Epithelial cell of esophagus (primary cell): ENCODE data around the gene SLC37A1.

Experiments
- DNase-seq: peaks from one replicate; pipeline ENCODE4 v3.0.0; 2010; ENCODE audit warnings: low read depth
- H3K4me3 ChIP-seq: 2 replicates; pipeline ENCODE4 v1.5.1; 2011; ENCODE audit warnings: mild to moderate bottlenecking, low read length, control low read depth
- CTCF ChIP-seq: IDR thresholded peaks from 2 replicates; pipeline ENCODE4 v1.5.1; 2011; ENCODE audit warnings: low read depth, mild to moderate bottlenecking, low read length, control low read depth, inconsistent platforms; ENCODE audit not compliant: insufficient read depth; ENCODE audit errors: missing control alignments

The SLC37A1 gene

GRCh38 chr21:42503711-42504110 lies 9.9 kb upstream of the SLC37A1 start:
- H3K4me3 ChIP-seq = no peak overlapping the region
- no peak for TF ChIP-seq CTCF
- no peak for DNase-seq

DNA sequence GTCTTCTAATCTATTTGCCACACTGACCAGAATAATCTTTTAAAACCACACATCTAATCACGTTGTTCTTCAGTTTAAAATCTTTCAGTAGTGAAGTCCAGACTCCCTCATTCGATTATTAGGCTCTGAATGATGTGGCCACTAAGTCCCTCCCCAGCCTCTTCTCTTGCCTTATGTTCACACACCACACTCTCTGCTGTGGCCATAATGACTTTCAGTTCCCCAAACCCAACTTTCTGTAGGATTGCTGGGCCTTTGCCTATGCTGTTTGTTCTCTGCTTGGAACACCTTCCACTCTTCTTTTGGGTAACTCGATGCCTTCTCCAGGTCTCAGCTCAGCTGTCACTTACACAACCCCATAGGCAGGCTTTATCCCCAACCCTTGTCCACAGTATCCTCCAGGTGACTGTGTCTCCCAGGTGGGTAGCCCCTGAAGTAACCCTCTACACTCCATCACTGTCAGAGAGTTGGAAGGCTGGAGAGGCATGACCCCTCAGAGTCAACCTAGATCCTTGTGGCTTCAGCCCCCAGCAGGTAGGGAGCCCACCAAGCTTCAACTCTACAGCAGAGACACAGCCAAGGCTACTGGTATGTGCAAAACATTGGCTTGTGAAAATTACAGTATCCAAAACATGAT lies 8.4 kb upstream of the SLC37A1 start:
- DNase-seq = no peak
- TF ChIP-seq CTCF = no peak
- H3K4me3 ChIP-seq = no peak overlapping the region

- no peak for TF ChIP-seq CTCF
- no peak overlapping the region for H3K4me3 ChIP-seq
- no peak for DNase-seq
Measured at GRCh38 chr21:42507418-42507817, 6.2 kb upstream of the SLC37A1 start.

DNA sequence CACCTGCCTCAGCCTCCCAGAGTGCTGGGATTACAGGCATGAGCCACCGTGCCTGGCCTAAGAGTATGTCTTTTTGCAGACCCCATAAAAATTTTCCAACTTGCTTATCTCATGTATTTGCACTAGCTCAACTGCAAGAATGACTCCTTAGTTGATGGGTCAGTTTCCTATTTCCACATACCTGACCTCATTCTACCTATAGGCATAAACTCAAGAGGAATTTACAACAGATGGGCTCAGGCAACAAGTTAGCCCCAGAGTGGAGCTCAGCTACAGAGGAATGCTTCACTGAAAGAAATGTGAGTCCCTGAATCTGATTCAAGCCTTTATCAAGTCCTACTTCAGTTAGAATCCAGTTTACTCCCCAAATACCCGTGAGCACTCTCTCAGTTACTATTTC lies 5.3 kb upstream of the SLC37A1 start:
- TF ChIP-seq CTCF = no peak
- DNase-seq = peak; percentile 59
- H3K4me3 ChIP-seq = no peak overlapping the region

DNA sequence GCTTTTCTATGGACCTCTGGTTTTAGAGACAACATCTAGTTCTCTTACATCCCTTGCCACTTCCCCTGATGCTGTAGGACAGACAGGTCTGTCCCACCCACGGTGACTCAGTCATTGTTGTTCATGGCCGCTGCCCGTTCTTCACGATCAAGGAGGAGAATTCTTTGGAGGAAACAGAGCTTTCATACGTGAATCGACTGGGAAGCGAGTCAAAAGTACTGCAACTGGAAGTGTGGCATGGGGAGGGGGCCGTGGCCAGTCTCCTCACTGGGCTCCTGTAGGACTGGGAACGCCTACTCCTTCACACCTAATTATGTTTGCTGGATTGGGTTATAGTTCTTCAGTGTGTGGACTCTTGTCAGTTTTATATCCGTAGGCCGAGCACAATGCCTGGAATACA lies 4.4 kb upstream of the SLC37A1 start:
- peak; percentile 65 for DNase-seq

GRCh38 chr21:42512346-42513034 lies 1.2 kb upstream of the SLC37A1 start:
- DNase-seq = no peak
- TF ChIP-seq CTCF = no peak
- no peak overlapping the region for H3K4me3 ChIP-seq

More for the DNA sequence above, 4.4 kb upstream of the SLC37A1 start:
- TF ChIP-seq CTCF = no peak
- H3K4me3 ChIP-seq = no peak overlapping the region
